ENCODE results near the gene ACER3.

- TF ChIP-seq, protein P1, sequence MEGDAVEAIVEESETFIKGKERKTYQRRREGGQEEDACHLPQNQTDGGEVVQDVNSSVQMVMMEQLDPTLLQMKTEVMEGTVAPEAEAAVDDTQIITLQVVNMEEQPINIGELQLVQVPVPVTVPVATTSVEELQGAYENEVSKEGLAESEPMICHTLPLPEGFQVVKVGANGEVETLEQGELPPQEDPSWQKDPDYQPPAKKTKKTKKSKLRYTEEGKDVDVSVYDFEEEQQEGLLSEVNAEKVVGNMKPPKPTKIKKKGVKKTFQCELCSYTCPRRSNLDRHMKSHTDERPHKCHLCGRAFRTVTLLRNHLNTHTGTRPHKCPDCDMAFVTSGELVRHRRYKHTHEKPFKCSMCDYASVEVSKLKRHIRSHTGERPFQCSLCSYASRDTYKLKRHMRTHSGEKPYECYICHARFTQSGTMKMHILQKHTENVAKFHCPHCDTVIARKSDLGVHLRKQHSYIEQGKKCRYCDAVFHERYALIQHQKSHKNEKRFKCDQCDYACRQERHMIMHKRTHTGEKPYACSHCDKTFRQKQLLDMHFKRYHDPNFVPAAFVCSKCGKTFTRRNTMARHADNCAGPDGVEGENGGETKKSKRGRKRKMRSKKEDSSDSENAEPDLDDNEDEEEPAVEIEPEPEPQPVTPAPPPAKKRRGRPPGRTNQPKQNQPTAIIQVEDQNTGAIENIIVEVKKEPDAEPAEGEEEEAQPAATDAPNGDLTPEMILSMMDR (IDR thresholded peaks at IDR 0.05), result no peak
- no peak for TF ChIP-seq POLR2A (IDR thresholded peaks at IDR 0.05)
These were observed 74.3 kb downstream of the ACER3 start for GRCh38 chr11:76935042-76935441.

Data from heart left ventricle (tissue), 13 donors.